ENCODE results near the gene PTPRC.

GRCh38 chr1:198637157-198637556, 1.7 kb upstream of the PTPRC start:
- TF ChIP-seq CTCF (IDR thresholded peaks at IDR 0.05; ENCODE audit: low read length): no peak
- TF ChIP-seq EZH2 (IDR thresholded peaks at IDR 0.05; ENCODE audit: borderline replicate concordance, low read length): no peak

Measured in OCI-LY1 (cell line).